KMS-11 (cell line): ENCODE measurements around the gene ZNF558.
"Not testable (repeated sequence)": the region's sequence is repeated elsewhere in the genome, so short reads cannot be mapped to it uniquely, and the experiment has no call there.

Experiments used
- H2AFZ ChIP-seq: fragments of 200-600 bp; sonication (generic); 2 replicates; pipeline ENCODE4 v1.6.1; 2016; ENCODE audit warnings: antibody characterized with exemption, mixed run types, low read depth
- H3K27ac ChIP-seq: fragments of 200-600 bp; sonication (generic); 2 replicates; pipeline ENCODE4 v1.6.1; 2016; ENCODE audit warnings: mild to moderate bottlenecking, mixed run types
- H3K27me3 ChIP-seq: fragments of 200-600 bp; sonication (generic); 2 replicates; pipeline ENCODE4 v1.6.1; 2017; ENCODE audit warnings: mild to moderate bottlenecking, low read depth, mixed run types, moderate library complexity; ENCODE audit not compliant: insufficient read depth
- H3K36me3 ChIP-seq: fragments of 200-600 bp; sonication (generic); 2 replicates; pipeline ENCODE4 v1.6.1; 2017; ENCODE audit warnings: mild to moderate bottlenecking, mixed run types; ENCODE audit not compliant: insufficient read depth
- H3K4me1 ChIP-seq: fragments of 200-600 bp; sonication (generic); 2 replicates; pipeline ENCODE4 v1.6.1; 2016; ENCODE audit warnings: mild to moderate bottlenecking, low read depth, mixed run types; ENCODE audit not compliant: poor library complexity, severe bottlenecking
- H3K4me2 ChIP-seq: fragments of 200-600 bp; sonication (generic); 2 replicates; pipeline ENCODE4 v1.7.0; 2016; ENCODE audit warnings: mild to moderate bottlenecking, mixed run types
- H3K4me3 ChIP-seq: fragments of 200-600 bp; sonication (generic); IDR thresholded peaks from 2 replicates; pipeline ENCODE4 v1.6.1; 2017; ENCODE audit warnings: low read depth, low read length, mixed read lengths; ENCODE audit not compliant: insufficient read depth
- H3K79me2 ChIP-seq: fragments of 200-600 bp; sonication (generic); 2 replicates; pipeline ENCODE4 v1.6.1; 2016; ENCODE audit warnings: low read depth, mixed run types; ENCODE audit not compliant: insufficient read depth
- H3K9ac ChIP-seq: fragments of 200-600 bp; sonication (generic); 2 replicates; pipeline ENCODE4 v1.6.1; 2016; ENCODE audit warnings: mild to moderate bottlenecking, mixed run types
- H4K20me1 ChIP-seq: fragments of 200-600 bp; sonication (generic); 2 replicates; pipeline ENCODE4 v1.6.1; 2016; ENCODE audit warnings: mild to moderate bottlenecking, mixed run types; ENCODE audit not compliant: insufficient read depth
- CTCF ChIP-seq: fragments of 200-600 bp; sonication (generic); conservative IDR thresholded peaks from 2 replicates; pipeline ENCODE4 v1.6.1; 2017; ENCODE audit warnings: low read depth, mild to moderate bottlenecking, antibody characterized with exemption, low read length, moderate library complexity, mixed read lengths

Gene ZNF558

GRCh38 chr19:8811315-8812172, 20.6 kb downstream of the ZNF558 start:
- no peak overlapping the region for H3K4me3 ChIP-seq
- no peak for TF ChIP-seq CTCF
- H4K20me1 ChIP-seq, result no peaks in the 10 kb centered on the region
- no peak overlapping the region for H3K27ac ChIP-seq
- H3K4me2 ChIP-seq, result no peak overlapping the region
- H3K79me2 ChIP-seq, result no peaks in the 10 kb centered on the region
- H3K9ac ChIP-seq, result no peak overlapping the region
- no peaks in the 10 kb centered on the region for H3K27me3 ChIP-seq
- H3K36me3 ChIP-seq, result no peaks in the 10 kb centered on the region
- H3K4me1 ChIP-seq, result no peaks in the 10 kb centered on the region
- H2AFZ ChIP-seq, result no peak overlapping the region

- H3K27me3 ChIP-seq, result no peaks in the 10 kb centered on the region
- no peak overlapping the region for H3K4me3 ChIP-seq
- no peak overlapping the region for H3K27ac ChIP-seq
- no peak overlapping the region for H2AFZ ChIP-seq
- no peak overlapping the region for H3K4me2 ChIP-seq
- H3K4me1 ChIP-seq, result no peaks in the 10 kb centered on the region
- no peaks in the 10 kb centered on the region for H3K79me2 ChIP-seq
- no peak for TF ChIP-seq CTCF
- no peak overlapping the region for H3K9ac ChIP-seq
- H4K20me1 ChIP-seq, result no peaks in the 10 kb centered on the region
- H3K36me3 ChIP-seq, result no peaks in the 10 kb centered on the region
Observed at GRCh38 chr19:8806661-8807060, 25.4 kb downstream of the ZNF558 start.

- no peaks in the 10 kb centered on the region for H3K4me1 ChIP-seq
- H3K36me3 ChIP-seq, result no peaks in the 10 kb centered on the region
- no peak for TF ChIP-seq CTCF
- no peak overlapping the region for H3K27ac ChIP-seq
- no peak overlapping the region for H3K9ac ChIP-seq
- peaks cover 10% of the 10 kb centered on the region for H3K27me3 ChIP-seq
- H3K79me2 ChIP-seq, result no peaks in the 10 kb centered on the region
- no peak overlapping the region for H2AFZ ChIP-seq
- no peak overlapping the region for H3K4me3 ChIP-seq
- no peaks in the 10 kb centered on the region for H4K20me1 ChIP-seq
- H3K4me2 ChIP-seq, result no peak overlapping the region
Observed at GRCh38 chr19:8794823-8795222, 37.3 kb downstream of the ZNF558 start.

- not testable (repeated sequence) for H4K20me1 ChIP-seq, H3K27me3 ChIP-seq, H3K9ac ChIP-seq, H3K4me3 ChIP-seq, H3K4me1 ChIP-seq, H3K4me2 ChIP-seq, H3K36me3 ChIP-seq, H3K27ac ChIP-seq, H2AFZ ChIP-seq, H3K79me2 ChIP-seq
Observed at GRCh38 chr19:8773587-8773986, 58.5 kb downstream of the ZNF558 start.

GRCh38 chr19:8769265-8769664, 62.8 kb downstream of the ZNF558 start:
- H3K4me3 ChIP-seq, H3K27me3 ChIP-seq, H3K36me3 ChIP-seq, H3K27ac ChIP-seq, H3K79me2 ChIP-seq, H3K4me2 ChIP-seq, H3K9ac ChIP-seq, H2AFZ ChIP-seq, H4K20me1 ChIP-seq, H3K4me1 ChIP-seq: not testable (repeated sequence)

GRCh38 chr19:8767257-8767656, 64.8 kb downstream of the ZNF558 start:
- H3K27ac ChIP-seq, H3K4me1 ChIP-seq, H3K9ac ChIP-seq, H3K4me2 ChIP-seq, H3K79me2 ChIP-seq, H3K36me3 ChIP-seq, H2AFZ ChIP-seq, H4K20me1 ChIP-seq, H3K4me3 ChIP-seq, H3K27me3 ChIP-seq: not testable (repeated sequence)
